Measurements from ENCODE around the gene DECR2.
"Not testable (repeated sequence)": the region's sequence is repeated elsewhere in the genome, so short reads cannot be mapped to it uniquely, and the experiment has no call there.

Gene DECR2

GRCh38 chr16:367333-367903 lies 34.3 kb upstream of the DECR2 start:
- no peak for DNase-seq

GRCh38 chr16:368388-369158 lies 33.1 kb upstream of the DECR2 start:
- DNase-seq, result no peak

DNA sequence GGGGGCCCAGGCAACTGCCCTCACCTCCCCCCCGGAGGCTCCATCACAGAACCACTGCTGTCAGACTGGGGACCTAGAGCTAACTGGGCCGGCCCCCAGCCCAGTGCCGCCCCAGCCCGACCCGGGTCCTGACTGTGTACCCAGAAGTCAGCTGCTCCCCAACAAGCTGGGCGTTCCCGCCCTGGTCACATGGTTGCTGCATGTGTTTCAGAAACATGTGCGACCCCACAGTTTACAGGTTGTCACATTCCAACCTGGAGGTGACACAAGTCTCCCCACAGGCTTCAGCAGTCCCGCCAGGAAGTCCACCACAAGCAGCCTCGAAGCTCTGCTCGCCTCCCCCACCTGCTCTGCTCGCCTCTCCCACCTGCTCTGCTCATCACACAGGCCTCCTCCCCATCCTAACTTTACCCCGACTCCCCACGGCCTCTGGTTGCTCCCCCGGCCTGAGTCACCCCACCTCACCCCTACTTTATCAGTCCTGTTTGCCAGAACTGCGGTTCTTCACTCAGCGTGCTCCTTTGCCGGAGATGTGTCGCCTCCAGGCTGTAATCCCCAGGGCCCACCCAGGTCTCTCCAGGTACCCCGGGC lies 32.3 kb upstream of the DECR2 start:
- DNase-seq, result no peak

DNA sequence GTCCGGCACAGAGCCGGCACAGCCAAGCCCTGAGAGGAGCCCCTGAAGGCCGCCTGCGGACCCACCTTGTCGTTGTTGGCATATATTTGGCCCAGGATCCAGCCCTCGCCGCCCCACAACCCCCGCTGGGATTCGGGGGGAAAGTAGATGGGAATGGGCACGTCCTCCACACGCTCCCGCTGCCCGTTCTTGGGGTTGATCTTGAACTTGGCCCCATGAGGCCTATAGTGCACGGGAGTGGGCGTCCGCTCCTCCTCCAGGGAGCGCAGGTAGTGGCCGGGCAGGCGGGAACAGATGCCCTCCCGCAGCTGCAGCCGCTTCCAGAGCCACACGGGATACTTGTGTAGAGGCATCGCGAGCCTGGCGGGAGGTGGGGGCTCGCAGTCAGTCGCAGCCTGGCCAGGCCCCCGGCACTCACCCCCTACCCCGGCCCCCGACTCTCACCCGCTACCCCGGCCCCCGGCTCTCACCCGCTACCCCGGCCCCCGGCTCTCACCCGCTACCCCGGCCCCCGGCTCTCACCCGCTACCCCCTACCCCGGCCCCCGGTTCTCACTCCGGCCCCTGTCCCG lies 31.7 kb upstream of the DECR2 start:
- no peak for DNase-seq

- DNase-seq, result peak; percentile 93
Observed at GRCh38 chr16:370443-370842, 31.2 kb upstream of the DECR2 start, which contains the start of gene MRPL28. TSS of gene MRPL28 (minus strand) at chr16:370538. CDS start at chr16:370218, 320 bp downstream.

DNA sequence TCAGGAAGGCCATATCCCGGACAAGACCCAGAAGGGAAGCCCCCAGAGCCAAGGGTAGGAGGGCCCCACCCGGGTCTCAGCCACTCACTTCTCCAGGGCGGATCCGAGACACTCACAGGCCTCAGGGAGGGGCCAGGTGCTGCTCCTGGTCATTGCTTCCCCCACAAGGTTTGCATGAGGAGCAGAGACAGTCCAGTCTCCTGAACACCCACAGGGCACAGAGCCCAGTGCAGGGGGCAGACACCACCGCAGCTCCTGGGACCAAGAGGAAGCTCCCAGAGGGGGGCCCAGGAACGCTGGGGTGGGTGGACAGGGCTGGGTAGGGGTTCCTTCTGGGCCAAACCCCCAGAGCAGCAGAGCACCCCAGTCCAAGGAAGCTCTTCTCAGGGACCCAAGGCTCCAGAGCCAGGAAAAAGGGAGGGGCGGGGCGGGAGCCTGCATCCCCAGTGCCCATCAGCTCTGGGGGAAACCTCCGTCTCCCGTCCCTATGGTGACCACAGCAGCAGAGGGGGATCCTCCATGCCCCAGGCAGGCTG lies 30.6 kb upstream of the DECR2 start:
- no peak for DNase-seq

DNA sequence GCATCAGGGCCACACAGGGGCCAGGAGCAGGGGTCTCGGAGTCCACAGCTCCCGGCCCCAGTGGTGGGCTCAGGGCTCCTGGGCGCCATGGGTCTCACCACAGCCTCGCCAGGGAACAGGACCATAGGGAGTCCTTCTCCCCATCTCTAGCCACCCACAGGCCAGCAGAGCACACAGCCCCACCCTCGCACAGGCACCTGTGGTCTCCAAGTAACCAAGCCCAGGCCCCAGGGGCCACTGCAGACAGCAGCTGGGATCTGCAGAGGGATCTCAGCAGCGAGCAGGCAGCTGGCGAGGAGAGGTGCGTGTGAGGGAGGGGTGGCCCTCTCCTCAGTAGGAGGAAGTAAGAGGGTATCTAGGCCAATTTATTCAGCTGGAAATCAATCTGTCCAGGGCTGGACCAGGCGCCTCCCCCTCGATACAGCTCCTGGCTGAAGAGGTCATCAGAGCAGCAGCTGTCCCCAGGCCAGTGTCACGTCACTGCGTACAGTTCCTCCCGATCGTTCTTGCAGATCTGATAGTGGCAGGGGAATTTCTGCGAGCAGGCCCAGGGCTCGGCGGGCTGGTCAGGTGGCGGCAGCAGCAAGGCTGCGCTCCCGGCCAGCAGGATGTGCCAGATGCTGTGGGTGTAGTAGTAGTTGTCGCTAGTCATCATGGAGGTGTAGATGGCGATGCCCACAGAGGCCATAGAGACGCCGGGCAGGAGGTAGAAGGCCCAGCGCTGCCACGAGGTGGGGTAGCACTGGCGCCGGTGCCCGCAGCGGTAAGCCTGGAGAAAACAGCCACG lies 30.0 kb upstream of the DECR2 start:
- DNase-seq, result no peak

DNA sequence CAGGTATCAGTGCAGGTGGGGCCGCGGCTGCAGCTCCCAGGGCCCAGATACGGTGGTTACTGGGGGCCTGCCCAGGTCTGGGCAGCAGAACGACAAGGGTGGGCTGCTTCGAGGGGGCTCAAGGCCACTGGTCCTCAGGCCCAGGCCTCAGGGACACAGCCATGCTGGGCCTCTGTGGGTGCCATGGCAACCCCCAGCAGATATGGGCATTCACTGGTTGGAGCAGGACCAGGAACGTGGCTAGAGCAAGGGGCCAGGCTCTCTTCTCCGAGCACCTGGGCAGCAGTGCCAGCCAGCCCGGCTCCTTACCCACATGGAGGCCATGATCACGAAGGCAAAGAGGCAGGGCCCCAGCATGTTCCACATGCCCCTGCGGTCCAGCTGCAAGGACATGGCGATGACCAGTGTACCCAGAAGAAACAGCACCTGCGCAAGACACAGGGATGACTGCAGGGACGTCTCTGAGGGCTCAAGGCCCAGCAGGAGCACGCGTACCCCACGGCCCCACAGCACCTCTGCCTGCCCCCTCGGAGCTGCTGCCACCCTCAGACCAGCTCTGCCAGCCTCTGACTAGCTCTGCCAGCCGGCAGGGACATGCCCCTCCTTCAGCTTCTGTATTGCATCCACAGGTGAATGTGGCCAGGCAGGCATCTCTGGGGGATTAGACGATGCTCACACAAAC lies 29.2 kb upstream of the DECR2 start:
- no peak for DNase-seq

DNA sequence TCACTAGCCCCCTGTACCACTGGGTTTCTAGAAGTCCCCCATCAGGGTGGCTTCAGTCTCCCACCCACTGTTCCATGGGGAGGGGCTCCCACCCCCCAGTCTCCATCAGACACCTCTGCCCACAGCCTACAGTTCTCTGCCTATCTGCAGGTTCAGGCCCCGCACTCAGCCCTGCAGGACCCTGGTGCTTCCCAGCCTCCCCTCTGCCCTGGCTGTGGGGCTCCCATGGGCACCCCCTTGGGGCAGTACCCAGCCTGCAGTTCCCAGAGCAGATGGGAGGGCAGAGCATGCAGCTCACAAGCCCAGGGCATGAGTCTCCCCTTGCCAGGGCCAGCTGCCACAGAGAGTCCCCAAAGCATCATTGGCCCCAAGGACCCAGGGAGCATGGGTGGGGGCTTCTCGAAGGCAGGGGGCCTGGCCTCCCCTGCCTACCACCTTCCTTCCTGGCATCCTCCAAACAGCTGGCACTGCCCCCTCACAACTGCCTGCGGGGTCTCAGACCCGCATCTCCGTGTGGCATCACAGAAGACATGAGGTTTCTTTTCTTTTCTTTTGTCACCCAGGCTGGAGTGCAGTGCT lies 28.6 kb upstream of the DECR2 start:
- DNase-seq, result no peak

- no peak for DNase-seq
Observed at GRCh38 chr16:373848-374615, 27.7 kb upstream of the DECR2 start.

DNA sequence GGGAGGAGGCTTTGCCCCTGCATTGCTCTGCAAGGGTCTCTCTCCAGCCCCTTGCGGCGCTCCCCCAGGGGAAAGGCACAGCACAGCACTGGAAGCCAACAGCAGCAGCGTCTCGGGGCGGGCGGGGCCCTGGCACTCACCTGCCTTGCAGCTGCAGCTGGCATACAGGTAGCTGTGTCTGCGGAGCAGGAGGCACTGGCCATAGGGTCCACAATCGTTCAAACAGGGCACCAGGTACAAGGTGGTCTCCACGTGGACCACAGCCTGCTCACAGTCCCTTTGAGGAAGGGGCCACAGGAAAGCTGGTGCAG lies 27.1 kb upstream of the DECR2 start:
- DNase-seq, result no peak

GRCh38 chr16:375212-375611 lies 26.5 kb upstream of the DECR2 start:
- no peak for DNase-seq

DNA sequence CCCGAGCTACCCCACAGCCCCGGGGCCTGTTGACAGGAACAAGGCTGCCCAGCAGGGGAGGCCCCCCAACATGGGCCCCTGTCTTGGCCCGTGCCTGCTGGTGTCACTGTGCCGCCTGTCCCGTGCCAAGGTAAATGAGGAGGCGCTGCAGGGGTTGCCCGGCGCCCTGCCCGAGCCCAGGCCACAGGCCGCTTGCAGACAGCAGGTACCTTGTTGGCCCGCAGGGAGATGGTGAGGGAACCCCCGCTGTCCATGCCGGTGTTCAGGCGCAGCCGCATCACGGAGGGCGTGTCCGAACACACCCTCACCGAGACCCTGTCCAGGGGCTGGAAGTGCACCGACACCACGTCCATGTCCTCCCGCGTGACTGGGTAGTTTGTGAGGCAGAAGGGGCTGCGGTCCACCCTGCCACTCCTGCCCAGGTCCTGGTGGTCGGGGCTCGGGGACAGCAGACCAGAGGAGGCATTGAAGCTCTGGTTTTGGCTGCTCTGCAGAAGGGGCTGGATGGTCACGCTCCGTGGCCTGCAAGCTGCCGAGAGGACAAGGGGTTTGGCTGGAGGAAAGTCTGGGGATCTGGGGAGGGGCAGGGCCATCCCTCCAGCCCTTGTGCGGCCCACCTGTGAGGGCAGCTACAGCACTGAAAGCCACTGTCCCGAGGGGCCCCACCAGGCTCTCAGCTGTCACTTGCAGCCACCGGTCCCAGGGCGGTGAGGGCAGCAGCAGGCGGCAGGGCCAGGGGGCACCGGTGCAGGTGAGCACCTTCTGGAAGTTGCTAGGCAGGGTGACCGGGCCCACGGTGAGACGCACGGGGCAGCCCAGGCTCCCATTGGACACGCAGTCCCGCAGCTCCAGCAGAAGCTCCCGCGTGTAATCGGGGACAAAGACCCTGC lies 25.5 kb upstream of the DECR2 start:
- DNase-seq, result no peak

- DNase-seq, result no peak
Observed at GRCh38 chr16:376817-377418, 24.8 kb upstream of the DECR2 start.

DNA sequence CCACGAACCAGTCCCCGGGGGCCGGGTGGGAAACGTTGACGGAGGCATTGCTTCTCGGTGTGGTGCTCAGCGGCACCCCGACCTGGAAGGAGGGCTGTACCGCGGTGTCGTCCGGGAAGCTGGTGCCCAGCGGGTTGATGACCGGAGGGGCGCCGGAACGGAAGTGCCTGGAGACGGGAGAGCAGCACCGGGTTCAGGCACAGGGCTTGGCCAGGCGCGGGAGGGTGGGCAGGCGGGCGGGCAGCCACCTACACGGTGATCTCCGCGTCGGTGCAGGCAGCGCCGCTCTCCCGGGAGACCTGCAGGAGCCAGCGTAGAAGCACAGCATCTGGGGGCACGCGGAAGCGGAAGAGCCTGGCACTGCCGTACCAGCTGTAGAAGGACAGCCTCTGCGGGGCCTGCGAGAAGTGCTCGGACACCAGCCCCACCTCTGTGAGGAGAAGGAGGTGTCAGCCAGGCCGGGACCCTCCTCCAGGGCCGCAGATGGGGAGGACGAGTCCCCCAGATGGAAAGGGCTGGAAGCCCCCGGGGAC lies 24.2 kb upstream of the DECR2 start:
- no peak for DNase-seq

DNA sequence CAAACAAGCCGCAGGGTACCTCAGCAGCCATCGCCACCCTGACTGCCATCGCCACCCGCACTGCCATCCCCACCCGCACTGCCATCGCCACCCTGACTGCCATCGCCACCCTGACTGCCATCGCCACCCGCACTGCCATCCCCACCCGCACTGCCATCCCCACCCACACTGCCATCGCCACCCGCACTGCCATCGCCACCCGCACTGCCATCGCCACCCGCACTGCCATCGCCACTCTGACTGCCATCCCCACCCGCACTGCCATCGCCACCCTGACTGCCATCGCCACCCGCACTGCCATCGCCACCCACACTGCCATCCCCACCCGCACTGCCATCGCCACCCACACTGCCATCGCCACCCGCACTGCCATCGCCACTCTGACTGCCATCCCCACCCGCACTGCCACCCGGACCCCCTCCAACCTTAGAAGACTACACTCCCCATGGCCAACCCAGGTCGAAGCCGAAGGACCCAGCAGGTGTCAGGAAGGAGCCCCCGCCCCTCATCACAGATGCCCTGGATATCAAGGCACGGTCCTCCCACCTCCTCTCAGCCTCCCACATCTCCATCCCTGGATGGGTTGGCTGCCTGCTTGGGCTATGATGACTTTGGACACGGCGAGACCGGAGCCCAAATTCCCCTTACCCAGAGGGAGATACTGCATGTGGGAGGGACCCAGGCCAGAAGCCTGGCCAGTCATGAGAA lies 23.4 kb upstream of the DECR2 start:
- DNase-seq, result not testable (repeated sequence)

DNA sequence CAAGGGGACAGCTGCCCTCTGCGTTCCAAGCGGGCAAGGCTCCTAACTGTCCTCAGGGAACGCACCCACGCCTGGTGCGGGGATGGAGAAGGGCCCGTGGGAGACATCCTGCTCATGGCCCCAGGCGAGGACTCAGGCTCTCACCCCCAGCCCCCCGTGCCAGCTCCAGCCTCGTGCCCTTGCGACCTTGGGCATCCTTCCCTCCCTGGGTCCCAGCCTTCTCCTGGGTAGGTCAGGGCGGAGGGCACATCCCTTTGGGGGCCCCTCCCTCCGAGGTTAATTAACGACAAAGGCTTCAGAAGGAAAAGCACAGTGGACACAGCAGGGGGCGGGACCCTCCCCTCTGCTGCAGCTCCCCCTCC lies 22.9 kb upstream of the DECR2 start:
- DNase-seq, result no peak

- DNase-seq, result no peak
Observed at GRCh38 chr16:379183-379960, 22.3 kb upstream of the DECR2 start.

All from EL (cell line).